ENCODE results near the gene SENP8.

DNA sequence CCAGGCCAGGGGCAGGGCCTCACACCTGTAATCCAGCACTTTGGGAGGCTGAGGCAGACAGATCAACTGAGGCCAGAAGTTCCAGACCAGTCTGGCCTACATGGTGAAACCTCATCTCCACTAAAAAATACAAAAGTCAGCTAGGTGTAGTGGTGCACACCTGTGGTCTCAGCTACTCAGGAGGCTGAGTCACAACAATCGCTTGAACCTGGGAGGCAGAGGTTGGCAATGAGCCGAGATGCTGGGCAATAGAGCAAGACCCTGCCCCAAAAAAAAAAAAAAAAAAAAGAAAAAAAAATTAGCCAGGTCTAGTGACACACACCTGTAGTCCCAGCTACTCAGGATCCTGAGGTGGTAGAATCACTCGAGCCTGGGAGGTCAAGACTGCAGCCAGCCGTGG is 19.0 kb upstream of the SENP8 start:
- TF ChIP-seq, protein P1, sequence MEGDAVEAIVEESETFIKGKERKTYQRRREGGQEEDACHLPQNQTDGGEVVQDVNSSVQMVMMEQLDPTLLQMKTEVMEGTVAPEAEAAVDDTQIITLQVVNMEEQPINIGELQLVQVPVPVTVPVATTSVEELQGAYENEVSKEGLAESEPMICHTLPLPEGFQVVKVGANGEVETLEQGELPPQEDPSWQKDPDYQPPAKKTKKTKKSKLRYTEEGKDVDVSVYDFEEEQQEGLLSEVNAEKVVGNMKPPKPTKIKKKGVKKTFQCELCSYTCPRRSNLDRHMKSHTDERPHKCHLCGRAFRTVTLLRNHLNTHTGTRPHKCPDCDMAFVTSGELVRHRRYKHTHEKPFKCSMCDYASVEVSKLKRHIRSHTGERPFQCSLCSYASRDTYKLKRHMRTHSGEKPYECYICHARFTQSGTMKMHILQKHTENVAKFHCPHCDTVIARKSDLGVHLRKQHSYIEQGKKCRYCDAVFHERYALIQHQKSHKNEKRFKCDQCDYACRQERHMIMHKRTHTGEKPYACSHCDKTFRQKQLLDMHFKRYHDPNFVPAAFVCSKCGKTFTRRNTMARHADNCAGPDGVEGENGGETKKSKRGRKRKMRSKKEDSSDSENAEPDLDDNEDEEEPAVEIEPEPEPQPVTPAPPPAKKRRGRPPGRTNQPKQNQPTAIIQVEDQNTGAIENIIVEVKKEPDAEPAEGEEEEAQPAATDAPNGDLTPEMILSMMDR (conservative IDR thresholded peaks at IDR 0.05; ENCODE audit: low read length), result no peak
- TF ChIP-seq EZH2phosphoT487 (IDR thresholded peaks at IDR 0.05; ENCODE audit: borderline replicate concordance, low read depth, low read length), result no peak
